ENCODE measurements around the gene USO1. TPM values are rescaled to one million over a fixed set of nuclear protein-coding genes. Genes with fewer than 3 reads are reported as not detected.

The USO1 gene
- total and polyA plus RNA-seq, 9 of the 15 experiments (the other 6 are each of a cell fraction or from before 2014, with no cell fraction given): 19.3 to 97.8 (median 48.5) TPM

- TF ChIP-seq GTF3C2 (IDR thresholded peaks at IDR 0.05; ENCODE audit: borderline replicate concordance, extremely low read depth, insufficient read length): no peak
- TF ChIP-seq POU5F1 (IDR thresholded peaks at IDR 0.05; ENCODE audit: borderline replicate concordance, low read depth, low read length, partially characterized antibody): peak; percentile 49
- TF ChIP-seq, protein P1, sequence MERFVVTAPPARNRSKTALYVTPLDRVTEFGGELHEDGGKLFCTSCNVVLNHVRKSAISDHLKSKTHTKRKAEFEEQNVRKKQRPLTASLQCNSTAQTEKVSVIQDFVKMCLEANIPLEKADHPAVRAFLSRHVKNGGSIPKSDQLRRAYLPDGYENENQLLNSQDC (CRISPR knock-in tag; IDR thresholded peaks at IDR 0.05): peak; percentile 68; the same call in 1 of the 2 replicates
- TF ChIP-seq, protein P2, sequence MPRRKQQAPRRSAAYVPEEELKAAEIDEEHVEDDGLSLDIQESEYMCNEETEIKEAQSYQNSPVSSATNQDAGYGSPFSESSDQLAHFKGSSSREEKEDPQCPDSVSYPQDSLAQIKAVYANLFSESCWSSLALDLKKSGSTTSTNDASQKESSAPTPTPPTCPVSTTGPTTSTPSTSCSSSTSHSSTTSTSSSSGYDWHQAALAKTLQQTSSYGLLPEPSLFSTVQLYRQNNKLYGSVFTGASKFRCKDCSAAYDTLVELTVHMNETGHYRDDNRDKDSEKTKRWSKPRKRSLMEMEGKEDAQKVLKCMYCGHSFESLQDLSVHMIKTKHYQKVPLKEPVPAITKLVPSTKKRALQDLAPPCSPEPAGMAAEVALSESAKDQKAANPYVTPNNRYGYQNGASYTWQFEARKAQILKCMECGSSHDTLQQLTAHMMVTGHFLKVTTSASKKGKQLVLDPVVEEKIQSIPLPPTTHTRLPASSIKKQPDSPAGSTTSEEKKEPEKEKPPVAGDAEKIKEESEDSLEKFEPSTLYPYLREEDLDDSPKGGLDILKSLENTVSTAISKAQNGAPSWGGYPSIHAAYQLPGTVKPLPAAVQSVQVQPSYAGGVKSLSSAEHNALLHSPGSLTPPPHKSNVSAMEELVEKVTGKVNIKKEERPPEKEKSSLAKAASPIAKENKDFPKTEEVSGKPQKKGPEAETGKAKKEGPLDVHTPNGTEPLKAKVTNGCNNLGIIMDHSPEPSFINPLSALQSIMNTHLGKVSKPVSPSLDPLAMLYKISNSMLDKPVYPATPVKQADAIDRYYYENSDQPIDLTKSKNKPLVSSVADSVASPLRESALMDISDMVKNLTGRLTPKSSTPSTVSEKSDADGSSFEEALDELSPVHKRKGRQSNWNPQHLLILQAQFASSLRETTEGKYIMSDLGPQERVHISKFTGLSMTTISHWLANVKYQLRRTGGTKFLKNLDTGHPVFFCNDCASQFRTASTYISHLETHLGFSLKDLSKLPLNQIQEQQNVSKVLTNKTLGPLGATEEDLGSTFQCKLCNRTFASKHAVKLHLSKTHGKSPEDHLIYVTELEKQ (CRISPR knock-in tag; IDR thresholded peaks at IDR 0.05): no peak
- no peak for TF ChIP-seq TRIM24 (IDR thresholded peaks at IDR 0.05)
- 0 out of 4 replicates have a peak, but pooled peaks of 1 of the 2 experiments have one; percentile 47 for TF ChIP-seq CSDE1 (IDR thresholded peaks at IDR 0.05)
- 0 out of 2 replicates have a peak, but pooled peaks have one; percentile 46 for TF ChIP-seq ZNF431 (CRISPR knock-in tag; IDR thresholded peaks at IDR 0.05)
- TF ChIP-seq ZFP30 (CRISPR knock-in tag; IDR thresholded peaks at IDR 0.05; ENCODE audit: borderline replicate concordance): no peak
- TF ChIP-seq C11orf30 (IDR thresholded peaks at IDR 0.05; ENCODE audit: low read depth): no peak
- peak; percentile 73 for TF ChIP-seq CREM (IDR thresholded peaks at IDR 0.05; ENCODE audit: low read depth)
- no peak for TF ChIP-seq RBM39 (optimal IDR thresholded peaks at IDR 0.05; ENCODE audit: low read depth, low read length)
- TF ChIP-seq MCM7 (IDR thresholded peaks at IDR 0.05): no peak
- TF ChIP-seq BDP1 (IDR thresholded peaks at IDR 0.05; ENCODE audit: insufficient read depth, insufficient read length): no peak
- no peak for TF ChIP-seq LCOR (CRISPR knock-in tag; IDR thresholded peaks at IDR 0.05)
- TF ChIP-seq, protein P3, sequence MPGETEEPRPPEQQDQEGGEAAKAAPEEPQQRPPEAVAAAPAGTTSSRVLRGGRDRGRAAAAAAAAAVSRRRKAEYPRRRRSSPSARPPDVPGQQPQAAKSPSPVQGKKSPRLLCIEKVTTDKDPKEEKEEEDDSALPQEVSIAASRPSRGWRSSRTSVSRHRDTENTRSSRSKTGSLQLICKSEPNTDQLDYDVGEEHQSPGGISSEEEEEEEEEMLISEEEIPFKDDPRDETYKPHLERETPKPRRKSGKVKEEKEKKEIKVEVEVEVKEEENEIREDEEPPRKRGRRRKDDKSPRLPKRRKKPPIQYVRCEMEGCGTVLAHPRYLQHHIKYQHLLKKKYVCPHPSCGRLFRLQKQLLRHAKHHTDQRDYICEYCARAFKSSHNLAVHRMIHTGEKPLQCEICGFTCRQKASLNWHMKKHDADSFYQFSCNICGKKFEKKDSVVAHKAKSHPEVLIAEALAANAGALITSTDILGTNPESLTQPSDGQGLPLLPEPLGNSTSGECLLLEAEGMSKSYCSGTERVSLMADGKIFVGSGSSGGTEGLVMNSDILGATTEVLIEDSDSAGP (CRISPR knock-in tag; IDR thresholded peaks at IDR 0.05): no peak
- no peak for TF ChIP-seq ZNF140 (CRISPR knock-in tag; IDR thresholded peaks at IDR 0.05)
- no peak for TF ChIP-seq NR2C2 (CRISPR knock-in tag; IDR thresholded peaks at IDR 0.05)
- peak; percentile 98 for TF ChIP-seq NR2C2 (tag; IDR thresholded peaks at IDR 0.05)
- no peak for TF ChIP-seq TCFL5 (CRISPR knock-in tag; conservative IDR thresholded peaks at IDR 0.05)
- no peak for TF ChIP-seq ZNF324 (CRISPR knock-in tag; IDR thresholded peaks at IDR 0.05)
- 0 out of 2 replicates have a peak, but pooled peaks have one; percentile 20 for TF ChIP-seq DNMT1 (IDR thresholded peaks at IDR 0.05)
Measured at GRCh38 chr4:75724066-75724866, at the start of gene USO1 (continued).
